Nephron (organoid): ENCODE measurements around the gene CENPT.

Experiments used
- H3K27ac Mint-ChIP-seq, 3 experiments: 2 replicates each; pipeline ENCODE4 v1.8.0; 2020; ENCODE audit warnings: mixed read lengths in 3 of 3, mild to moderate bottlenecking in 2 of 3, moderate library complexity in 1 of 3
- H3K27me3 Mint-ChIP-seq: 2 replicates; pipeline ENCODE4 v1.8.0; 2021; ENCODE audit warnings: low read depth, mild to moderate bottlenecking, moderate library complexity, mixed read lengths
- H3K36me3 Mint-ChIP-seq: 2 replicates; pipeline ENCODE4 v1.8.0; 2020; ENCODE audit warnings: low read depth, mixed read lengths
- H3K4me1 Mint-ChIP-seq: 2 replicates; pipeline ENCODE4 v1.8.0; 2020; ENCODE audit warnings: mixed read lengths
- H3K4me3 Mint-ChIP-seq, 3 experiments: 2 replicates each; pipeline ENCODE4 v1.8.0; 2020; ENCODE audit warnings: mild to moderate bottlenecking in 3 of 3, mixed read lengths in 3 of 3, moderate library complexity in 2 of 3
- H3K9me3 Mint-ChIP-seq: 2 replicates; pipeline ENCODE4 v1.8.0; 2020; ENCODE audit warnings: mixed read lengths
- CTCF ChIP-seq, 3 experiments: fragments of 200-600 bp; sonication (generic); IDR thresholded peaks; one replicate each; pipeline ENCODE4 v1.5.0; 2021; ENCODE audit warnings: antibody characterized with exemption in 3 of 3; ENCODE audit not compliant: unreplicated experiment in 3 of 3

The CENPT gene

DNA sequence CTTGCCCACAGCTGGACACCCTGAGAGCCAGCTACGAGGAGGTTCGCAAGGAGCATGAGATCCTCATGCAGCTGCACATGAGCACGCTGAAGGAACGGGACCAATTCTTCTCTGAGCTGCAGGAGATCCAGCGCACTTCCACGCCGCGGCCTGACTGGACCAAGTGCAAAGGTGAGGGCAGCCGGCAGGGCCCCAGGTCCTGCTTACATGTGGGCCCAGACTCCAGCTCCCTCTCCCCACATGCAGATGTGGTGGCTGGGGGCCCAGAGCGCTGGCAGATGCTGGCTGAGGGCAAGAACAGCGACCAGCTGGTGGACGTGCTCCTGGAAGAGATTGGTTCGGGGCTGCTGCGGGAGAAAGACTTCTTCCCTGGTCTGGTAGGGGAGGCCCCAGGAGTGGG, 21.6 kb downstream of the CENPT start:
- H3K4me3 Mint-ChIP-seq, result no peak overlapping the region
- no peaks in the 10 kb centered on the region for H3K4me1 Mint-ChIP-seq
- no peak overlapping the region for H3K27ac Mint-ChIP-seq
- H3K27me3 Mint-ChIP-seq, result no peaks in the 10 kb centered on the region
- no peak for TF ChIP-seq CTCF (IDR thresholded peaks at IDR 0.05; ENCODE audit: unreplicated experiment in 3 of 3)
- peaks cover 24% of the 10 kb centered on the region for H3K36me3 Mint-ChIP-seq
- no peaks in the 10 kb centered on the region for H3K9me3 Mint-ChIP-seq

GRCh38 chr16:67825119-67825518, 22.4 kb downstream of the CENPT start:
- H3K36me3 Mint-ChIP-seq, result peaks cover 20% of the 10 kb centered on the region
- H3K27me3 Mint-ChIP-seq, result no peaks in the 10 kb centered on the region
- H3K4me3 Mint-ChIP-seq, result no peak overlapping the region
- no peaks in the 10 kb centered on the region for H3K4me1 Mint-ChIP-seq
- no peak for TF ChIP-seq CTCF (IDR thresholded peaks at IDR 0.05; ENCODE audit: unreplicated experiment in 3 of 3)
- no peaks in the 10 kb centered on the region for H3K9me3 Mint-ChIP-seq
- H3K27ac Mint-ChIP-seq, result no peak overlapping the region

DNA sequence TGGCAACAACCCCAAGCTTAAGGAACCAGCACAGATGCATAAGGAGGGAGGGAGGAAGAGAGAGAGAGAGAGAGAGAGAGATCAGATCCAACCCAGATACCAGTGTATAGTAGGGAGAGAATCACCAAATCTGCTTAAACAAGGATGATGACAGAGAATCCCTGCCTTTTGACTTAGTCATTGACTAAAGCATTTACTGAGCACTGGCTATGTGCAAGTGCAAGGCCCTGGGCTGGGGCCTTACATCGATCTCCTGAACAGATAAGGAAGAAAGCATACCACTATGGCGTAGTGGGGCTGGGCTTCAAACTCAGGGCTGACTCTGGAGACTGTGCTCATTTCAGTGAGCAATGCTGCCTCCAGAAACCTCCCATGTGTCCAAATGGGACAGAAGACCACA, 25.0 kb downstream of the CENPT start:
- Mint-ChIP-seq H3K9me3 (no peaks in the 10 kb centered on the region), H3K27me3 (no peaks in the 10 kb centered on the region), H3K27ac (no peak overlapping the region), H3K4me1 (no peaks in the 10 kb centered on the region), H3K4me3 (no peak overlapping the region), H3K36me3 (peaks cover 12% of the 10 kb centered on the region)
- no peak for TF ChIP-seq CTCF (IDR thresholded peaks at IDR 0.05; ENCODE audit: unreplicated experiment in 3 of 3)

DNA sequence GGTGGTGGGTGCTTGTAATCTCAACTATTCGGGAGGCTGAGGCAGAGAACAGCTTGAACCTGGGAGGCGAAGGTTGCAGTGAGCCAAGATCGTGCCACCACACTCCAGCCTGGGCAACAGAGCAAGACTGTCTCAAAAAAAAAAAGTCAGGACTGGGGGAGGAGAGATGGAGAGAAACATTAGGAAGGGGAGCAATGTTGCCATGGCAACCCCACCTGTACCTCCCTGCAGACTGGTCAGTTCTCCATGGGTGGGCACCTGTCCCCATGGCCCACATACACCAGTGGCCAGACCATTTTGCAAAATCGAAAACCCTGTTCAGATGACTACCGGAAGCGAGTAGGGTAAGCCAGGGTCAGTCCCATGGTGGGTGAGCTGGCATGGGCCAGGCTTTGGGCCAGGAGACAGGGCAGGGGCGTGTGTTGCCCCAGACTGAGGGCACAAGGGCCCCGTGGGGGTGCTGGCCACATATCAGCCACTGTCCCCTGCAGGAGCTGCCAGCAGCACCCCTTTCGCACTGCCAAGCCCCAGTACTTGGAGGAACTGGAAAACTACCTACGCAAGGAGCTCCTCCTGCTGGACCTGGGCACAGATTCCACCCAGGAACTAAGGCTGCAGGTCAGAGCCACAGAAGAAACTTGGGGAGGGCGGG, 26.8 kb downstream of the CENPT start:
- Mint-ChIP-seq H3K27ac (no peak overlapping the region), H3K4me1 (no peaks in the 10 kb centered on the region), H3K9me3 (no peaks in the 10 kb centered on the region), H3K4me3 (no peak overlapping the region), H3K27me3 (no peaks in the 10 kb centered on the region), H3K36me3 (peaks cover 4% of the 10 kb centered on the region)
- no peak for TF ChIP-seq CTCF (IDR thresholded peaks at IDR 0.05; ENCODE audit: unreplicated experiment in 3 of 3)

- Mint-ChIP-seq H3K27me3 (no peaks in the 10 kb centered on the region), H3K27ac (no peak overlapping the region), H3K9me3 (no peaks in the 10 kb centered on the region), H3K36me3 (no peaks in the 10 kb centered on the region), H3K4me3 (no peak overlapping the region), H3K4me1 (no peaks in the 10 kb centered on the region)
- TF ChIP-seq CTCF (IDR thresholded peaks at IDR 0.05; ENCODE audit: unreplicated experiment in 3 of 3), result no peak
Measured at GRCh38 chr16:67814567-67814966, 32.9 kb downstream of the CENPT start.

- H3K9me3 Mint-ChIP-seq, result no peaks in the 10 kb centered on the region
- no peaks in the 10 kb centered on the region for H3K36me3 Mint-ChIP-seq
- peak overlapping the region in 1 of 3 experiments; percentile 14 for H3K4me3 Mint-ChIP-seq
- no peak for TF ChIP-seq CTCF (IDR thresholded peaks at IDR 0.05; ENCODE audit: unreplicated experiment in 3 of 3)
- no peaks in the 10 kb centered on the region for H3K4me1 Mint-ChIP-seq
- H3K27ac Mint-ChIP-seq, result no peak overlapping the region
- H3K27me3 Mint-ChIP-seq, result no peaks in the 10 kb centered on the region
Measured at GRCh38 chr16:67811899-67812298, 35.6 kb downstream of the CENPT start.
